ENCODE measurements around the gene CRYBA2.

DNA sequence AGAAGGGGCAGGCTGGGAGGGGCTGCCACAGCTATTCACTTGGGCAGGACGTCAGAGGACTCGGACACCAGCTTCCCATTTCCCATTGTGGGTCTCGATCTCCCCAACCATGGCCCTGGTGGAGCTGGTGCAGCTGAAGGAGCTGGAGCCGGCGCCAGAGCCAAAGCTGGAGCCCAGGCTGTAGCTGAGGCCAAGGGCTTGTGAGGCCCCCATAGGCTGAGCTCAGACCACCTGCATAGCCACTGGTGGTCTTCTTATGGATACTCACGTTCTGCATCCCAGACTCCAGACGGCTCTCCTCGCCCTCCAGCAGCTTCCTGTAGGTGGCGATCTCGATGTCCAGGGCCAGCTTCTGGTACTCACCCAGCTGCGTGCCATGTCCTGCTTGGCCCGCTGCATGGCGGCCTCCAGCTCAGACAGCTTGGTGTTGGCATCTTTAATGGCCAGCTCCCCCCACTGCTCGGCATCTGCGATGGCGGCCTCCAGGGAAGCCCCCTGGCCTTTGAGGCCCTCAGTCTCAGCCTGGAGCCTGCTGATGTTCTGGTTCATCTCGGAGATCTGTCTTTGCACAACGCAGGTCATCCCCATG is 39.8 kb downstream of the CRYBA2 start:
- no peak for TF ChIP-seq ZFX (IDR thresholded peaks at IDR 0.05)
- TF ChIP-seq, protein P1, sequence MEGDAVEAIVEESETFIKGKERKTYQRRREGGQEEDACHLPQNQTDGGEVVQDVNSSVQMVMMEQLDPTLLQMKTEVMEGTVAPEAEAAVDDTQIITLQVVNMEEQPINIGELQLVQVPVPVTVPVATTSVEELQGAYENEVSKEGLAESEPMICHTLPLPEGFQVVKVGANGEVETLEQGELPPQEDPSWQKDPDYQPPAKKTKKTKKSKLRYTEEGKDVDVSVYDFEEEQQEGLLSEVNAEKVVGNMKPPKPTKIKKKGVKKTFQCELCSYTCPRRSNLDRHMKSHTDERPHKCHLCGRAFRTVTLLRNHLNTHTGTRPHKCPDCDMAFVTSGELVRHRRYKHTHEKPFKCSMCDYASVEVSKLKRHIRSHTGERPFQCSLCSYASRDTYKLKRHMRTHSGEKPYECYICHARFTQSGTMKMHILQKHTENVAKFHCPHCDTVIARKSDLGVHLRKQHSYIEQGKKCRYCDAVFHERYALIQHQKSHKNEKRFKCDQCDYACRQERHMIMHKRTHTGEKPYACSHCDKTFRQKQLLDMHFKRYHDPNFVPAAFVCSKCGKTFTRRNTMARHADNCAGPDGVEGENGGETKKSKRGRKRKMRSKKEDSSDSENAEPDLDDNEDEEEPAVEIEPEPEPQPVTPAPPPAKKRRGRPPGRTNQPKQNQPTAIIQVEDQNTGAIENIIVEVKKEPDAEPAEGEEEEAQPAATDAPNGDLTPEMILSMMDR (IDR thresholded peaks at IDR 0.05 in 2 of 3, conservative IDR thresholded peaks at IDR 0.05 in 1 of 3; ENCODE audit: borderline replicate concordance in 1 of 3, insufficient read depth in 1 of 3, low read depth in 2 of 3, low read length in 2 of 3) = peak in 2 of 3 experiments; percentile 48 to 63; a peak in 4 of 6 replicates

Data from HCT116 (cell line).